A673 (cell line): ENCODE measurements around the gene TYW5.

Experiments used
- CTCF ChIP-seq: fragments of 300-800, 200-600 bp; sonication (generic); conservative IDR thresholded peaks from 2 replicates; pipeline ENCODE4 v1.5.1; 2017; ENCODE audit warnings: low read depth, mild to moderate bottlenecking, antibody characterized with exemption, low read length, moderate library complexity, mixed read lengths
- EZH2 ChIP-seq: fragments of 200-600 bp; sonication (generic); IDR thresholded peaks from 2 replicates; pipeline ENCODE4 v1.6.1; 2017; ENCODE audit warnings: borderline replicate concordance, low read depth, mild to moderate bottlenecking, mixed read lengths, antibody characterized with exemption, low read length; ENCODE audit not compliant: poor library complexity, severe bottlenecking

- TF ChIP-seq CTCF (no peak), EZH2 (no peak)
Observed at GRCh38 chr2:199928226-199928625, 27.1 kb downstream of the TYW5 start.
